HG02642 (cell line): ENCODE measurements around the gene CCDC142.
"Not testable (repeated sequence)": the region's sequence is repeated elsewhere in the genome, so short reads cannot be mapped to it uniquely, and the experiment has no call there.

Source experiments
- ATAC-seq: cut with Tn5 transposase; IDR thresholded peaks from one replicate; pipeline ENCODE4 v1.9.1; 2021; ENCODE audit warnings: mild to moderate bottlenecking; ENCODE audit not compliant: unreplicated experiment, poor library complexity

Gene CCDC142

GRCh38 chr2:74499940-74500577 lies 17.3 kb upstream of the CCDC142 start:
- ATAC-seq: no peak

GRCh38 chr2:74499267-74499939 lies 16.6 kb upstream of the CCDC142 start, which contains the start of gene LBX2:
LBX2 (minus strand) TSS chr2:74499603; CDS start chr2:74499537, 66 bp downstream.
- no peak for ATAC-seq

GRCh38 chr2:74498500-74499266 lies 15.9 kb upstream of the CCDC142 start:
- no peak for ATAC-seq

- no peak for ATAC-seq
Observed at GRCh38 chr2:74497777-74498499, 15.1 kb upstream of the CCDC142 start.

- ATAC-seq: no peak
Observed at GRCh38 chr2:74496997-74497776, 14.4 kb upstream of the CCDC142 start.

GRCh38 chr2:74495440-74495839 lies 12.6 kb upstream of the CCDC142 start:
- no peak for ATAC-seq

- ATAC-seq: no peak
Observed at GRCh38 chr2:74493546-74493945, 10.7 kb upstream of the CCDC142 start.

- ATAC-seq: no peak
Observed at GRCh38 chr2:74491648-74492544, 9.1 kb upstream of the CCDC142 start.

GRCh38 chr2:74489906-74490305 lies 7.1 kb upstream of the CCDC142 start:
- ATAC-seq: no peak

GRCh38 chr2:74488643-74489481 lies 6.1 kb upstream of the CCDC142 start:
- no peak for ATAC-seq

GRCh38 chr2:74486141-74486540 lies 3.3 kb upstream of the CCDC142 start:
- no peak for ATAC-seq

- not testable (repeated sequence) for ATAC-seq
Observed at GRCh38 chr2:74483675-74484164, 922 bp upstream of the CCDC142 start.

GRCh38 chr2:74481961-74482800 lies 617 bp downstream of the CCDC142 start:
- ATAC-seq: peak; percentile 43

GRCh38 chr2:74481431-74481830 lies 1.4 kb downstream of the CCDC142 start:
- ATAC-seq: no peak

- no peak for ATAC-seq
Observed at GRCh38 chr2:74474899-74475298, 7.9 kb downstream of the CCDC142 start.

GRCh38 chr2:74474481-74474880 lies 8.3 kb downstream of the CCDC142 start:
- no peak for ATAC-seq

GRCh38 chr2:74472945-74473258 lies 9.9 kb downstream of the CCDC142 start:
- no peak for ATAC-seq
